GM18907 (cell line): ENCODE results near the gene SLC1A3.

Source experiments
- ATAC-seq: cut with Tn5 transposase; IDR thresholded peaks from one replicate; pipeline ENCODE4 v1.9.1; 2021; ENCODE audit warnings: mild to moderate bottlenecking, moderate library complexity; ENCODE audit not compliant: unreplicated experiment

SLC1A3 gene

GRCh38 chr5:36599986-36600779 is 6.2 kb upstream of the SLC1A3 start:
- ATAC-seq: no peak

GRCh38 chr5:36600917-36601527 is 5.4 kb upstream of the SLC1A3 start:
- ATAC-seq: no peak

GRCh38 chr5:36602704-36603321 is 3.6 kb upstream of the SLC1A3 start:
- no peak for ATAC-seq

- no peak for ATAC-seq
These were observed 1.2 kb upstream of the SLC1A3 start for GRCh38 chr5:36605241-36605640.

GRCh38 chr5:36606036-36606427 is 374 bp upstream of the SLC1A3 start:
- ATAC-seq: no peak

- ATAC-seq: no peak
These were observed 737 bp downstream of the SLC1A3 start for GRCh38 chr5:36607114-36607571.

GRCh38 chr5:36607838-36608783 is 1.7 kb downstream of the SLC1A3 start:
- ATAC-seq: no peak

GRCh38 chr5:36610621-36611020 is 4.2 kb downstream of the SLC1A3 start:
- ATAC-seq: no peak

GRCh38 chr5:36611520-36612274 is 5.3 kb downstream of the SLC1A3 start:
- ATAC-seq: no peak

GRCh38 chr5:36613241-36613640 is 6.8 kb downstream of the SLC1A3 start:
- ATAC-seq: no peak

- no peak for ATAC-seq
These were observed 7.6 kb downstream of the SLC1A3 start for GRCh38 chr5:36613771-36614656.

- no peak for ATAC-seq
These were observed 8.4 kb downstream of the SLC1A3 start for GRCh38 chr5:36614657-36615308.

GRCh38 chr5:36619012-36619635 is 12.7 kb downstream of the SLC1A3 start:
- ATAC-seq: no peak

GRCh38 chr5:36621985-36622384 is 15.6 kb downstream of the SLC1A3 start:
- ATAC-seq: no peak

- no peak for ATAC-seq
These were observed 17.4 kb downstream of the SLC1A3 start for GRCh38 chr5:36623832-36624231.

- no peak for ATAC-seq
These were observed 17.9 kb downstream of the SLC1A3 start for GRCh38 chr5:36624277-36624676.

GRCh38 chr5:36628695-36629094 is 22.3 kb downstream of the SLC1A3 start:
- no peak for ATAC-seq

GRCh38 chr5:36629729-36630128 is 23.3 kb downstream of the SLC1A3 start:
- no peak for ATAC-seq
